Measurements from ENCODE around the gene HOXD12. TPM values are rescaled to one million over a fixed set of nuclear protein-coding genes. Genes with fewer than 3 reads are reported as not detected.

The HOXD12 gene
- total RNA-seq, 1 experiment from 2014 or later, result 0.27 TPM

- BruUV-seq (replicated peaks), result no TSS peak
- H3K36me3 ChIP-seq (ENCODE audit: control insufficient read depth in 1 of 2, insufficient read depth in 2 of 2, low read length in 2 of 2), result no peaks in the 10 kb centered on the region
- no peak for ATAC-seq
- no peak overlapping the region for H3K27ac ChIP-seq (ENCODE audit: low read depth, low read length)
- H4K20me1 ChIP-seq (ENCODE audit: insufficient read depth), result no peaks in the 10 kb centered on the region
- H3K4me1 ChIP-seq (ENCODE audit: control insufficient read depth in 1 of 2, insufficient read depth in 2 of 2, low read length in 2 of 2), result no peaks in the 10 kb centered on the region
- H2AFZ ChIP-seq (ENCODE audit: low read depth, low read length, poor library complexity, severe bottlenecking), result no peak overlapping the region
- CTCF ChIA-PET, result no interaction called here
- no peaks in the 10 kb centered on the region for H3K27me3 ChIP-seq (ENCODE audit: insufficient read depth, low read length)
- no peak for TF ChIP-seq JUND (IDR thresholded peaks at IDR 0.05)
- H3K4me2 ChIP-seq (ENCODE audit: low read length), result no peak overlapping the region
- intact Hi-C loops (cut with micrococcal nuclease), result no loop called here
- RAD21 ChIA-PET (ENCODE audit: low non-redundant PET in 1 of 2, low total read pairs in 2 of 2, uncharacterized antibody in 2 of 2, unreplicated experiment in 2 of 2), result no interaction called here
- H3K9ac ChIP-seq (ENCODE audit: low read length), result no peak overlapping the region
- H3K4me3 ChIP-seq (replicated peaks in 1 of 2; ENCODE audit: low read depth in 1 of 2, low read length in 2 of 2), result no peak overlapping the region
- no peak for DNase-seq (ENCODE audit: low read depth, low spot score)
- POLR2A ChIA-PET, result no interaction called here
- H3K79me2 ChIP-seq (ENCODE audit: insufficient read depth, low read length), result no peaks in the 10 kb centered on the region
- H3K9me2 ChIP-seq (ENCODE audit: insufficient read depth), result no peaks in the 10 kb centered on the region
- no peaks in the 10 kb centered on the region for H3K9me3 ChIP-seq (ENCODE audit: control insufficient read depth in 1 of 2, insufficient read depth in 1 of 2, low read depth in 1 of 2, low read length in 2 of 2)
Observed at GRCh38 chr2:176149481-176149938, 49.9 kb downstream of the HOXD12 start.

DNA sequence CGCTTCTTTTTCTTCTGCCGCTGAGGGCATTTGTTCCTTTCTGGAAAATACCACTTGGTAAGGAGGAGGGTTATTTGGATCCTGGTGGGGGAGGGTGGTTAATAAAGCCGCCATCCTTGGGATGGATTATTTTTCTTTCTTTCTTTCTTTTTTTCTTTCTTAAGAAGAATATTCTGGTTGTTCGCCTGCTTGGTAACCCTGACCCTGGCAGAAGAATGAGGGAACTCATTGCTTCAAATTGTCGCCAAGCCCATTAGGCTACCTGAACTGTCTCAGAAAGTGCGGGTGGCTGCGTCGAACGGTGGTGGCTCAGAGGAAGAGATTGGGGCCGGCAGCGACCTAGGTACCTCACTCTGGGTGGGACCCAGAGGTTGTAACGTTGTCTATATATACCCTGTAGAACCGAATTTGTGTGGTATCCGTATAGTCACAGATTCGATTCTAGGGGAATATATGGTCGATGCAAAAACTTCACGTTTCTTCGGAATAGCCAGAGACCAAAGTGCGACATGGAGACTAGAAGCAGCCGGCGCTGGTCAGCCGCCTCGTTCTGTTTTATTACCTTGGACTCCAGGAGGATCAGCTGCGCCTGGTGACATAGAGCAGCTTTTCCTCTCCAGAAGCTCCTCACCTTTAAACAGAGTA, 50.5 kb downstream of the HOXD12 start:
- ChIA-PET RAD21 (ENCODE audit: low non-redundant PET in 1 of 2, low total read pairs in 2 of 2, uncharacterized antibody in 2 of 2, unreplicated experiment in 2 of 2) (no interaction called here), CTCF (no interaction called here)

More for the DNA sequence above, 50.5 kb downstream of the HOXD12 start:
- H3K9ac ChIP-seq (ENCODE audit: low read length), result no peak overlapping the region
- no peaks in the 10 kb centered on the region for H3K36me3 ChIP-seq (ENCODE audit: control insufficient read depth in 1 of 2, insufficient read depth in 2 of 2, low read length in 2 of 2)
- no peaks in the 10 kb centered on the region for H3K79me2 ChIP-seq (ENCODE audit: insufficient read depth, low read length)
- no peak overlapping the region for H3K4me3 ChIP-seq (replicated peaks in 1 of 2; ENCODE audit: low read depth in 1 of 2, low read length in 2 of 2)
- H3K4me1 ChIP-seq (ENCODE audit: control insufficient read depth in 1 of 2, insufficient read depth in 2 of 2, low read length in 2 of 2), result no peaks in the 10 kb centered on the region
- TF ChIP-seq FOSL1 (IDR thresholded peaks at IDR 0.05; ENCODE audit: low read depth), result no peak
- TF ChIP-seq TCF7L2 (IDR thresholded peaks at IDR 0.05; ENCODE audit: borderline replicate concordance, extremely low read depth, insufficient read depth, insufficient read length), result no peak
- no TSS peak for BruUV-seq (replicated peaks)
- H3K4me2 ChIP-seq (ENCODE audit: low read length), result no peak overlapping the region
- H3K9me2 ChIP-seq (ENCODE audit: insufficient read depth), result no peaks in the 10 kb centered on the region
- H3K27ac ChIP-seq (ENCODE audit: low read depth, low read length), result no peak overlapping the region
- no peaks in the 10 kb centered on the region for H3K9me3 ChIP-seq (ENCODE audit: control insufficient read depth in 1 of 2, insufficient read depth in 1 of 2, low read depth in 1 of 2, low read length in 2 of 2)
- no peaks in the 10 kb centered on the region for H3K27me3 ChIP-seq (ENCODE audit: insufficient read depth, low read length)
- no peaks in the 10 kb centered on the region for H4K20me1 ChIP-seq (ENCODE audit: insufficient read depth)
- POLR2A ChIA-PET, result no interaction called here
- no peak overlapping the region for H2AFZ ChIP-seq (ENCODE audit: low read depth, low read length, poor library complexity, severe bottlenecking)
- intact Hi-C loops (cut with micrococcal nuclease), result no loop called here
- no peak for DNase-seq (ENCODE audit: low read depth, low spot score)
- ATAC-seq, result no peak

Data from HCT116 (cell line).